AG08395 (cell line): ENCODE data around the gene PIAS3.
"Not testable (repeated sequence)": the region's sequence is repeated elsewhere in the genome, so short reads cannot be mapped to it uniquely, and the experiment has no call there.

Experiments
- DNase-seq: peaks from one replicate; pipeline ENCODE4 v3.0.0; 2012; ENCODE audit warnings: mixed read lengths, low spot score

PIAS3 gene

GRCh38 chr1:145874646-145875045, 15.8 kb upstream of the PIAS3 start:
- no peak for DNase-seq

DNA sequence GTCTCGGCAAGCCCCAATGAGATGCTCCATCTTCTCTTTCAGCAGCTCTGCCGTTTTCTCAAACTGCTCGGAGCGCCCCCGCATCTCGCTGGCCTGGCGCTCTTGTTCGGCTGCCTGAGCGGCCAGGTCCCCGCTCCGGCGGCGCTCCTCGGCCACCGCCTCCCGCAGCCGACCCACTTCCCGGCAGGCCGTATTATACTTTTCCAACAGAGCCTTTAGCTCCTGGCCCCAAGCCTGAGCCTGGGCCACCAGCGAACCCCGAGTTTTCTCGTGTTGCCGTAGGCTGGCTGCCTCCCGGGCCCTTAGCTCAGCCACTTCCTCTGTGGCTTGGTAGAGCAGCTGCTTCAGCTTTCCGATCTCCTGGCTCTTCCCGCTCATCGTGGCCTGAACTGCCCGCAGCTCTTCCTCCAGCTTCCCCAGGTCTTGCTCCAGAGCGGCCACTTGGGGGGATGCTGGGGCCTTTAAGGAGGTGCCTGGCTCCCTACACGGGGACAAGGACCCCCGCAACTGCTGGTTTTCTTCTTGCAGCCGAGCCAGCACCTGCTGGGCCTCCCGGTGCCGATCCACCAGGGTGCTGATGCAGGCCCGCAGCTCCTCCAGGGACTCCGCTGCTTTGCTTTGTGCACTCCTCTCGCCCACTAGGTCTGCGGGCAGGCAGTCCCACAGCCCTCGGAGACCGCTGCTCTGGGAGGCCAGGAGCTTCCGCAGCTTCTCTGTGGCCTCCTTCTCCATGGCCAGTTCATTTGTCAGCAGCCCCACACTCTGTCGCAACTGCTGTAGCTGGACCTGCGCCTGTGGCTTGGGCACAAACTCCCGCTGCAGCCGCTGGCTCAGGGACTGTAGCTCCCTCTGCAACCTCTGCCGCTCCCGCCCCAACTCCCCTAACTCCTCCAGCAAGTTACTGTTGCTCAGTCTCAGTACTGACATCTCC, 13.4 kb upstream of the PIAS3 start:
- DNase-seq = peak; percentile 54

GRCh38 chr1:145868232-145868631, 9.4 kb upstream of the PIAS3 start:
- no peak for DNase-seq

DNA sequence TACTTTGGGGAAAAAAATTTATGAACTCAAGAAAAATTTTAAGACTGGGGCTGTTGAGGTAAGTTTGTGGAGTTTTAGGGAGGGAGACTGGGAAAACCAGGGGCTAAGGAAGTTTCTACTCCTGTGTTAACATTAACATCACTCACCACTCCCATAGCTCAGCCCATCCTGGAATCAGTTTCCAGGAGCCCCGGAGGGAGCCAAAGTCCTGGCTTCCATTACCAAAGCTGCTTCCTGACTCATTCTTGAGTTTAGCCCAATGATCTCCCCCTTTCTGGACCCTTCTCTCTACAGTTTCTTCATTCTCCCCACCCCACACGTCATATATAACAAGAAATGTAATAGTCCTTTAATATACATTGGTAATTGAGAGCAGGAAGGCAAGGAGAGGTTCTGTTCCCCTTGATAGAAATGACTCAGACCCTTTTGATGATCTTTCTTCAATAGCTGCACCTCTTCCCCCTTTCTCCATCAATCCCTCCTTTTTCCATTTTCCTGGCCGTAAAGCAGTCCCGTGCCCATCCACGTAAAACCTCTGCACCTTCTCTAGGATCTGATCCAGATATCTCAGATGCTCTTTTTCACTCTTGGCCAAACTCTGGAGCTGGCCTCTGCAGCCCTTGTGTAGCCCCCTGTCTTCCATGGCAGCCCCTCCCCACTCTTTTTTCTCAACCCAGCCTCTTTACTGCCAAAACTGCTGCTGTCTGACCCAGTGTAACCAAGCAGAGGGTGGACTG, 4.6 kb upstream of the PIAS3 start:
- no peak for DNase-seq

DNA sequence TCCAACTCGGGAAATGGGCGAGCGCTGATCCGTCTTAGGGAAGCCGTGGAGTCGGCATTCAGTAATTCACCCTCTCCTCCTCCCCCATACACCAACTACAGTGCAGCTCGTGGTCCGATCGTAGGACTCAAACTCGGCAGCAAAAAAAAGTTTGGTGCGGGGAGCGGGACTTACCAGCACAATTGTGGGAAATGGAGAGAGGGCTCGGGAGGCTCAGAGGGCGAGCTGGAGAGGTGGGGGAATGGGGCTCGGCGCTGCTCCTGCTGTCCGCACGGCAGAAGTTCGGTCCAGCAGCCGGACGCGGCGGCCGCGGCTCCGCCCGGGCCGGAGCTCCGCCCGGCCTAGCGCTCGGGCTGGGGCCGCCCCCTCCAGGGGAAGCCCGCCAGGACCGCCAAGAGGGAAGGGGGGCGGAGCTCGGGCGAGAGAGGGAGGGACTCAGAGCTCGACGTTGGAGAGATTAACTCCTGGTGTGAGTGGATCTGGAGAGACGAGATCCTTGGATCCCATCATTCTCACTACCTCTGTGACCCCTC, 676 bp upstream of the PIAS3 start:
- peak; percentile 97 for DNase-seq

- DNase-seq = peak; percentile 64
These were observed 512 bp downstream of the PIAS3 start for GRCh38 chr1:145858238-145858900.

DNA sequence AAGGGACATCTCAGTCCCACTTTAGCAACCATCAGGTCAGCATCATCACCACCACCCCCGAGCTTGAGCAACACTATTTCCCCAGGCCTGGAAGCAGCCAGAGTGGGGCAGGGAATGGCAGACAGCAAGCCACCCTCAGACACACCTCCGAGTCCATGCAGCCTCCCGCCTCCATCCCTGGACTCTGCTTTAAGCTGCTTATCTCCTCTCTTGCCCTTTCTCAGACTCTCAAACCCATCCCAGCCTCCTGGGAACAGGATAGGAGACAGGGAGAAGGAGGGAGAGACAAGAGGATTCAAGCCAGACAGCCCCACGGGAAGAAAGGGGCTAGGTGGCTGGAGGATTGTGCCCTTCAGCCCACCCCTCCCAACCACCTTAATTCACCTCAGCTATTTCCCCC, 1.7 kb downstream of the PIAS3 start:
- DNase-seq = no peak

GRCh38 chr1:145855426-145855948, 3.4 kb downstream of the PIAS3 start:
- no peak for DNase-seq

- DNase-seq = peak; percentile 63
These were observed 9.3 kb downstream of the PIAS3 start for GRCh38 chr1:145849356-145850160.

GRCh38 chr1:145847827-145848226, 11.1 kb downstream of the PIAS3 start:
- no peak for DNase-seq

GRCh38 chr1:145846201-145846612, 12.7 kb downstream of the PIAS3 start:
- peak; percentile 57 for DNase-seq

DNA sequence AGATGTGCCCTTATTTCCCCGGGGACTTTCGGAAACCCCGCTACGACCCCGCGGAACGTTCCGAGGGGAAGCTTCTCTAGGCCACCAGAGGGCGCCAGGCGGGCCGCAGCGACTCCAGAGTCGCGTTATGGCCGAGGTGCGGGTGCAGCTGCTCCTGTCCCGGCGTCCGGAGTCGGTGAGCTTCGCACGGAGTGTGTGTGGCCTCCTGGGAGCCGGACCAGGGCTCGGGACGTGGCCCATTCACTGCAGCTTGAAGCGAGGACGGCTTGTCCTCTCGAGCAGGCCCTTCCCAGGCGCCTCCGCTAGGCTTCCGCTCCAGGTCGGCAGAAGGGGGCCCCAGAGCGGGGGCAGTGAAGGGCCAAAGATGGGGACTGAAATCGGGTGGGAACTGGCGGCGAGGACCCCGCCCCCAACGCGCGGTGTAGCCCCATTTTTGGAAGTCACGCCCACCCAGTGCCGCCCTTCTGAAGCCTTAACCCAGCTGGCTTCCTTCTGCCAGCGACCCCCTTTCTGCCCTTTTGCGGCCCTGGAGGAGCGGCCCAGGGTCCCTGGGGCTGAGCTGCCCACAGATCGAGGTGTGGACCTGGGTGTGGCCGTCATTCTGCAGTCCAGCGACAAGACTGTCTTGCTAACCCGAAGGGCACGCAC, 13.2 kb downstream of the PIAS3 start, which contains the start of gene NUDT17:
NUDT17 (plus strand) TSS at position 117 of the 648 bp plus-strand sequence; CDS start at position 128, 11 bp downstream.
- peak; percentile 90 for DNase-seq

DNA sequence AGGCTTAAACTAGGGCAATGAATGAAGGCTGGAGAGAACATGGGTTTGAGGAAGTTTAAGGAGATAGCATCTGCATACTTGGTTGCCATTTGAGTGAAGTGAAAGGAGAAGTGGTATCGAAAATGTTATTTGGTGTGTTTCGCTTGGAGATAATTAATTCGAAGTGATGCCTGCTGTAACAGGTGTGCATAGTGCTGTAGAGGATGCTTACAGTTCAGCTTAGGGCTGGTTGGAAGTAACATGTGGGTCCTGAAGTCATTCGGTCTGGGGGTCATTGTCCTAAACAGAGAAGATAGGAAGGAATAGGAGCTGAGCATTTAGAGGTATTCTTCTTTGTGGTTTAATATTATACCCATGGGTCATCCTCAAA, 13.8 kb downstream of the PIAS3 start:
- DNase-seq = no peak

DNA sequence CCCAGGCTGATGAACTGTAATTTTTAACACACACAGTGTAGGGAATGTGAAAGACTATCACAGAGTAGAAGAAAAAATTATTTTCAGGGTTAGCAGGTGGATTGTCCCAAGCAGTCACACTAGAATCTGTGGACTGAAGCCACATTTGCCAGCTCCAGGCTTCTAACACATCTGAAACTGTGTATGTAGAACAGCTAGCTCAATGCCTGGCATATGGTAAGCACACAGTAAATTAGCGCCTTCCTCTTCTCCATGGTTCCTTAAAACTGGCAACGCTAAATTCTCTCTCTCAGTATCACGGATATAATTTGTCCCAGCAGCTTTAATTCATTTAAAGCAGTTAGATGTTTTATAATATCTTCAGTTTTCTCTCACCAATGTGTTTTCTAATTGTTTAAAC, 15.8 kb downstream of the PIAS3 start:
- DNase-seq = no peak

DNA sequence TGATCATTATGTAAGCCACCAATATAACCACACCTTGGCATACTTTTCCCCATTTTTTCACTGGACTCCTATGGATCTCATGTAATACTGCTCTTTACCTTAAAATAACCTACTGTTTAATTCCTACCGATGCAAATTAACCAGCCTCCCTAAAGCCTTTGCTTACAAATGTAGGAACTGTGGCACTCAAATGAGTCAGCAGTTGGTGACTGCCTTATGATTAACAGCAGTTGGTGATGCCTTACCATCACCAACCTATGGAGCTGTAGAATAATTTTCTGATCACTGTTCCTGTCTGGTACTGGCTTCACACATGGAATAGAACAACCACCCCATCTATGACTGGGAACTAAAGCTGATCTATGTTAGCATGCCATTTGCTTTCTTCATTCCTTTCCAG, 21.2 kb downstream of the PIAS3 start:
- no peak for DNase-seq

DNA sequence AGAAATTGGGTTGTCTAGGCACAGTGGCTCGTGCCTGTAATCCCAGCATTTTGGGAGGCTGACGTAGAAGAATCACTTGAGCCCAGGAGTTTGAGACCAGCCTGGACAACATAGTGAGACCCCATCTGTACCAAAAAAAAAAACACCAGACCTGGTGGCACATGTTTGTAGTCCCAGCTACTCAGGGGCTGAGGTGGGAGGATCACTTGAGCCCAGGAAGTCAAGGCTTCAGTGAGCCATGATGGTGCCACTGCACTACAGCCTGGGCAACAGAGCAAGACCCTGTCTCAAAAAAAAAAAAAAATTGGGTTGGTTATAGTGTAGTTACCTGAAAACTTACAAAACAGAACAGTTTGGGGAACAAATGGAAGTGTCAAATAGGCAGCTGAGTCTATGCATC, 28.1 kb downstream of the PIAS3 start:
- not testable (repeated sequence) for DNase-seq

- no peak for DNase-seq
These were observed 30.4 kb downstream of the PIAS3 start for GRCh38 chr1:145828367-145829026.

DNA sequence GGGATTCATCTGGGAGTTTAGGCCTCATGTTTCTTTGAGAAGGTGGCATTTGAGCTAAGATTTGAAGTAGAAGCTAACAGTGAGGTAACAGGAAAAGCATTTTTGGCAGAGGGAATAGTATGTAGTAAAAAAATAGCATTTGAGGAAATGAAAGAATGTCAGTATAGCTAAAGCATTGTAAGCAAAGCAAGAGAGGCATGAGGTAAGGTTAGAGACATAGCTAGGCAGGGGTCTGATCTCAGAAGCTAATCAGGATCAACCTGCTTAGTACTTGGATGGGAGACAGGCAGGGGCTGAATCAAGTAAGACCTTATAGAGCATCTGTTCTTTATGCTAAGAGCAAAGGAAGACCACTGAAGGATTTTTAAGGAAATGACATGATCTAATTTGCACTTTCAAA, 30.9 kb downstream of the PIAS3 start:
- no peak for DNase-seq

GRCh38 chr1:145826030-145826429, 32.9 kb downstream of the PIAS3 start:
- no peak for DNase-seq

- no peak for DNase-seq
These were observed 34.4 kb downstream of the PIAS3 start for GRCh38 chr1:145824499-145824842.
